HG02943 (cell line): ENCODE measurements around the gene NFX1.

Experiments used
- ATAC-seq: cut with Tn5 transposase; IDR thresholded peaks from one replicate; pipeline ENCODE4 v1.9.1; 2021; ENCODE audit warnings: mild to moderate bottlenecking, low read depth, moderate library complexity; ENCODE audit not compliant: unreplicated experiment

NFX1 gene

GRCh38 chr9:33414889-33415500 lies 124.7 kb downstream of the NFX1 start:
- no peak for ATAC-seq

GRCh38 chr9:33415501-33416038 lies 125.3 kb downstream of the NFX1 start:
- no peak for ATAC-seq

GRCh38 chr9:33416996-33417395 lies 126.7 kb downstream of the NFX1 start:
- ATAC-seq: no peak

- ATAC-seq: no peak
Measured at GRCh38 chr9:33418090-33418489, 127.8 kb downstream of the NFX1 start.

GRCh38 chr9:33419708-33420303 lies 129.5 kb downstream of the NFX1 start:
- ATAC-seq: no peak
